ENCODE measurements around the gene PRICKLE4. TPM values are rescaled to one million over a fixed set of nuclear protein-coding genes. Genes with fewer than 3 reads are reported as not detected.
A peak's percentile ranks its signal among the peaks of the same experiment; 100 is the strongest.

Gene PRICKLE4
- total and polyA plus RNA-seq, 2 of the 13 experiments (the other 11 are each of a cell fraction or from before 2014, with no cell fraction given): 0.92 to 1.2 TPM

DNA sequence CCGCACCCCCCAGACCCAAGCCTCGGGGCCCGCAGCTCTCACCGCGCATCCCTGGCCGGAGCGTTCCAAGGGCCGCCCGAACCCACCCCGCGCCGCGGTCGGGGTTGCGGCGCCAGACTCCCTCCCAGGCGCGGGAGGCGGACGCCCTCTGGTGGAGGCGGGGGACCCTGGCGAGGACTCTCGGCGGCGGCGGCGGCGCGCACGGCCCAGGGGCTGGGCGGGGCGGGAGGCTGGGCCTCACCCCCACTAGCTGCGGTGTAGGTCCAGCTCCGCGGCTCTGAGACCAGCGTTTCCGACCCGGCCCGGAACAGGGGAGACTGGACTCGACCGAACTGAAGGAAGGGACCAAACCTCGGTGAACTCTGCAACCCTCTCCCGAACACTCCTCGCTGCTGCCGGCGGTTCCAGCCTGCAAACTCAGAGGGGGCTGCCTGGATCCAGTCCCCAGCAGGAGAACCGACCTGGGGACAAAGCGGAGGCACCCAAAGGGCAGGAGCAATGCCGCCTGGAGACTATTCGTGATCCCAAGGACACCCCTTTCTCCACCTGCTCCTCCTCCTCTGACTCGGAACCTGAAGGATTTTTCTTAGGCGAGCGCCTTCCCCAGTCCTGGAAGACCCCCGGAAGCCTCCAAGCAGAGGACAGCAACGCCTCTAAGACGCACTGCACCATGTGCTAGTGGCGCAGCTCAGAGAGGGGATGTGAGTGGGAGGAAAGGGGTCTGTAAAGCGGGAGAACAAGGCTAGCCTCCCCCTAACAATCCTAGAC lies 6.1 kb downstream of the PRICKLE4 start (continued):
- no peak for TF ChIP-seq SMARCE1 (IDR thresholded peaks at IDR 0.05; ENCODE audit: borderline replicate concordance)
- TF ChIP-seq, protein P1, sequence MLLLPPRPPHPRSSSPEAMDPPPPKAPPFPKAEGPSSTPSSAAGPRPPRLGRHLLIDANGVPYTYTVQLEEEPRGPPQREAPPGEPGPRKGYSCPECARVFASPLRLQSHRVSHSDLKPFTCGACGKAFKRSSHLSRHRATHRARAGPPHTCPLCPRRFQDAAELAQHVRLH (CRISPR knock-in tag; IDR thresholded peaks at IDR 0.05; ENCODE audit: borderline replicate concordance, low read depth): peak; percentile 56; the same call in 1 of the 2 replicates
- 0 out of 2 replicates have a peak, but pooled peaks have one; percentile 23 for TF ChIP-seq GZF1 (CRISPR knock-in tag; IDR thresholded peaks at IDR 0.05)
- peak; percentile 87; the same call in 1 of the 2 replicates for TF ChIP-seq THYN1 (CRISPR knock-in tag; IDR thresholded peaks at IDR 0.05; ENCODE audit: borderline replicate concordance, low read depth)
- no peak for TF ChIP-seq MZF1 (CRISPR knock-in tag; IDR thresholded peaks at IDR 0.05; ENCODE audit: borderline replicate concordance)
- 0 out of 2 replicates have a peak, but pooled peaks have one; percentile 39 for TF ChIP-seq ZNF510 (CRISPR knock-in tag; IDR thresholded peaks at IDR 0.05; ENCODE audit: low read depth)
- TF ChIP-seq HOXA5 (CRISPR knock-in tag; IDR thresholded peaks at IDR 0.05): peak; percentile 88
- TF ChIP-seq ZBTB14 (CRISPR knock-in tag; IDR thresholded peaks at IDR 0.05): peak; percentile 94
- TF ChIP-seq, protein P2, sequence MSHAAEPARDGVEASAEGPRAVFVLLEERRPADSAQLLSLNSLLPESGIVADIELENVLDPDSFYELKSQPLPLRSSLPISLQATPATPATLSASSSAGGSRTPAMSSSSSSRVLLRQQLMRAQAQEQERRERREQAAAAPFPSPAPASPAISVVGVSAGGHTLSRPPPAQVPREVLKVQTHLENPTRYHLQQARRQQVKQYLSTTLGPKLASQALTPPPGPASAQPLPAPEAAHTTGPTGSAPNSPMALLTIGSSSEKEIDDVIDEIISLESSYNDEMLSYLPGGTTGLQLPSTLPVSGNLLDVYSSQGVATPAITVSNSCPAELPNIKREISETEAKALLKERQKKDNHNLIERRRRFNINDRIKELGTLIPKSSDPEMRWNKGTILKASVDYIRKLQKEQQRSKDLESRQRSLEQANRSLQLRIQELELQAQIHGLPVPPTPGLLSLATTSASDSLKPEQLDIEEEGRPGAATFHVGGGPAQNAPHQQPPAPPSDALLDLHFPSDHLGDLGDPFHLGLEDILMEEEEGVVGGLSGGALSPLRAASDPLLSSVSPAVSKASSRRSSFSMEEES (CRISPR knock-in tag; IDR thresholded peaks at IDR 0.05): no peak
- peak; percentile 87; the same call in 1 of the 2 replicates for TF ChIP-seq HES4 (CRISPR knock-in tag; IDR thresholded peaks at IDR 0.05; ENCODE audit: borderline replicate concordance)
- no peak; the same call in 1 of the 2 replicates for TF ChIP-seq ZNF235 (CRISPR knock-in tag; IDR thresholded peaks at IDR 0.05; ENCODE audit: borderline replicate concordance)
- TF ChIP-seq ZNF781 (CRISPR knock-in tag; IDR thresholded peaks at IDR 0.05; ENCODE audit: borderline replicate concordance, not compliant biosample characterization): no peak
- TF ChIP-seq, protein P3, sequence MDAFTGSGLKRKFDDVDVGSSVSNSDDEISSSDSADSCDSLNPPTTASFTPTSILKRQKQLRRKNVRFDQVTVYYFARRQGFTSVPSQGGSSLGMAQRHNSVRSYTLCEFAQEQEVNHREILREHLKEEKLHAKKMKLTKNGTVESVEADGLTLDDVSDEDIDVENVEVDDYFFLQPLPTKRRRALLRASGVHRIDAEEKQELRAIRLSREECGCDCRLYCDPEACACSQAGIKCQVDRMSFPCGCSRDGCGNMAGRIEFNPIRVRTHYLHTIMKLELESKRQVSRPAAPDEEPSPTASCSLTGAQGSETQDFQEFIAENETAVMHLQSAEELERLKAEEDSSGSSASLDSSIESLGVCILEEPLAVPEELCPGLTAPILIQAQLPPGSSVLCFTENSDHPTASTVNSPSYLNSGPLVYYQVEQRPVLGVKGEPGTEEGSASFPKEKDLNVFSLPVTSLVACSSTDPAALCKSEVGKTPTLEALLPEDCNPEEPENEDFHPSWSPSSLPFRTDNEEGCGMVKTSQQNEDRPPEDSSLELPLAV (CRISPR knock-in tag; conservative IDR thresholded peaks at IDR 0.05; ENCODE audit: low read depth): no peak
- no peak for TF ChIP-seq ZNF281 (CRISPR knock-in tag; IDR thresholded peaks at IDR 0.05; ENCODE audit: borderline replicate concordance)
- TF ChIP-seq ASH2L (IDR thresholded peaks at IDR 0.05; ENCODE audit: insufficient read length, low read depth, low read length): no peak
- no peak for TF ChIP-seq BRCA1 (CRISPR knock-in tag; IDR thresholded peaks at IDR 0.05)
- TF ChIP-seq CENPX (CRISPR knock-in tag; IDR thresholded peaks at IDR 0.05): no peak
- no peak for TF ChIP-seq SIX4 (CRISPR knock-in tag; IDR thresholded peaks at IDR 0.05)
- no peak; the same call in none of the 2 replicates for TF ChIP-seq ZNF670 (CRISPR knock-in tag; IDR thresholded peaks at IDR 0.05; ENCODE audit: borderline replicate concordance)
- no peak for TF ChIP-seq RCOR2 (CRISPR knock-in tag; IDR thresholded peaks at IDR 0.05)
- no peak for TF ChIP-seq GATAD2A (CRISPR knock-in tag; IDR thresholded peaks at IDR 0.05)
- TF ChIP-seq ZNF24 (IDR thresholded peaks at IDR 0.05): 0 out of 2 replicates have a peak, but pooled peaks have one; percentile 16

Measured in HepG2 (cell line).